ENCODE measurements around the gene CFAP57. TPM values are rescaled to one million over a fixed set of nuclear protein-coding genes. Genes with fewer than 3 reads are reported as not detected.

The CFAP57 gene
- polyA plus RNA-seq, 1 donor from 2014 or later: 0.17 TPM

DNA sequence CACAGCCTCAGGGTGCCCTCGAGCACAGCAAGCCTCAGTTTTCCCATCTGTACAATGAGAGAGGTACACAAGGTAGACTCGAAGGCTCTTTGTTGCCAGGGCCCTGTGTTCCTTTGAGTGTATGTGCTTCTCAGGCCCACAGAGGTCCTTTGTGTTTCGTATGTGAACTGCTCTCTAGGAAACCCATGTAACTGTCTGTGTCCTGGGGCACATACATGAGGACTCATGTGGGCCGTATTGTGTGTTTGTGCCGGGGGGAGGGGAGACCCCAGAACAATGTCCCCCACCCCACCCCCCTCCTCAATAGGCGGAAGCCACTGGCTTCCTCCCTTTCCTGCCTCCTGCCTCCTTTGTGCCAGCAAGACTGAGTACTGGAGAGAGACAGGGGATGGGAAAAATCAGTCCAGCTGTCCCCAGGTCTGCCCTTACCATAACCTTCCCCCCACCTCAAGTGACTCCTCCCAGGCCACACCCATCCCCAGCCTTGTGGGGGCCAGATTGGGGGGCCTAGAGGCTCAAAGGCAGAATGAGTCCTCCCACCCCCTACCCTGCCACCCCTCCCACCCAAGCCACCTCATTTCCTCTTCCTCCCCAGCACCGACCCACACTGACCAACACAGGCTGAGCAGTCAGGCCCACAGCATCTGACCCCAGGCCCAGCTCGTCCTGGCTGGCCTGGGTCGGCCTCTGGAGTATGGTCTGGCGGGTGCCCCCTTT, 128.4 kb downstream of the CFAP57 start, which contains the start of gene TIE1:
Gene TIE1 (plus strand): TSS at position 605 of the 717 bp plus-strand sequence. CDS start 90 bp downstream, at position 695.
- H3F3A ChIP-seq (ENCODE audit: insufficient read depth, low read length, poor library complexity, severe bottlenecking): no peaks in the 10 kb centered on the region
- no peak within 1 kb of the TSS for H3K4me3 ChIP-seq (ENCODE audit: low read length)
- H3K9ac ChIP-seq (ENCODE audit: low read length): no peak within 1 kb of the TSS
- H3K36me3 ChIP-seq (ENCODE audit: insufficient read depth, low read length): no peaks in the 10 kb centered on the region
- H3K4me2 ChIP-seq (ENCODE audit: low read length): no peak within 1 kb of the TSS
- no peaks in the 10 kb centered on the region for H4K20me1 ChIP-seq (ENCODE audit: insufficient read depth)
- H3K9me2 ChIP-seq (ENCODE audit: insufficient read depth, low read length): no peaks in the 10 kb centered on the region
- no peak for TF ChIP-seq EP300 (conservative IDR thresholded peaks at IDR 0.05; ENCODE audit: poor library complexity, severe bottlenecking)
- no peak for TF ChIP-seq EZH2 (IDR thresholded peaks at IDR 0.05; ENCODE audit: borderline replicate concordance, insufficient read depth, low read length, poor library complexity, severe bottlenecking)
- TF ChIP-seq SMC3 (conservative IDR thresholded peaks at IDR 0.05; ENCODE audit: poor library complexity): no peak
- no peak for TF ChIP-seq MXI1 (conservative IDR thresholded peaks at IDR 0.05; ENCODE audit: poor library complexity, severe bottlenecking)
- TF ChIP-seq, protein P1, sequence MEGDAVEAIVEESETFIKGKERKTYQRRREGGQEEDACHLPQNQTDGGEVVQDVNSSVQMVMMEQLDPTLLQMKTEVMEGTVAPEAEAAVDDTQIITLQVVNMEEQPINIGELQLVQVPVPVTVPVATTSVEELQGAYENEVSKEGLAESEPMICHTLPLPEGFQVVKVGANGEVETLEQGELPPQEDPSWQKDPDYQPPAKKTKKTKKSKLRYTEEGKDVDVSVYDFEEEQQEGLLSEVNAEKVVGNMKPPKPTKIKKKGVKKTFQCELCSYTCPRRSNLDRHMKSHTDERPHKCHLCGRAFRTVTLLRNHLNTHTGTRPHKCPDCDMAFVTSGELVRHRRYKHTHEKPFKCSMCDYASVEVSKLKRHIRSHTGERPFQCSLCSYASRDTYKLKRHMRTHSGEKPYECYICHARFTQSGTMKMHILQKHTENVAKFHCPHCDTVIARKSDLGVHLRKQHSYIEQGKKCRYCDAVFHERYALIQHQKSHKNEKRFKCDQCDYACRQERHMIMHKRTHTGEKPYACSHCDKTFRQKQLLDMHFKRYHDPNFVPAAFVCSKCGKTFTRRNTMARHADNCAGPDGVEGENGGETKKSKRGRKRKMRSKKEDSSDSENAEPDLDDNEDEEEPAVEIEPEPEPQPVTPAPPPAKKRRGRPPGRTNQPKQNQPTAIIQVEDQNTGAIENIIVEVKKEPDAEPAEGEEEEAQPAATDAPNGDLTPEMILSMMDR (IDR thresholded peaks at IDR 0.05; ENCODE audit: poor library complexity, severe bottlenecking): no peak
- TF ChIP-seq, protein P2, sequence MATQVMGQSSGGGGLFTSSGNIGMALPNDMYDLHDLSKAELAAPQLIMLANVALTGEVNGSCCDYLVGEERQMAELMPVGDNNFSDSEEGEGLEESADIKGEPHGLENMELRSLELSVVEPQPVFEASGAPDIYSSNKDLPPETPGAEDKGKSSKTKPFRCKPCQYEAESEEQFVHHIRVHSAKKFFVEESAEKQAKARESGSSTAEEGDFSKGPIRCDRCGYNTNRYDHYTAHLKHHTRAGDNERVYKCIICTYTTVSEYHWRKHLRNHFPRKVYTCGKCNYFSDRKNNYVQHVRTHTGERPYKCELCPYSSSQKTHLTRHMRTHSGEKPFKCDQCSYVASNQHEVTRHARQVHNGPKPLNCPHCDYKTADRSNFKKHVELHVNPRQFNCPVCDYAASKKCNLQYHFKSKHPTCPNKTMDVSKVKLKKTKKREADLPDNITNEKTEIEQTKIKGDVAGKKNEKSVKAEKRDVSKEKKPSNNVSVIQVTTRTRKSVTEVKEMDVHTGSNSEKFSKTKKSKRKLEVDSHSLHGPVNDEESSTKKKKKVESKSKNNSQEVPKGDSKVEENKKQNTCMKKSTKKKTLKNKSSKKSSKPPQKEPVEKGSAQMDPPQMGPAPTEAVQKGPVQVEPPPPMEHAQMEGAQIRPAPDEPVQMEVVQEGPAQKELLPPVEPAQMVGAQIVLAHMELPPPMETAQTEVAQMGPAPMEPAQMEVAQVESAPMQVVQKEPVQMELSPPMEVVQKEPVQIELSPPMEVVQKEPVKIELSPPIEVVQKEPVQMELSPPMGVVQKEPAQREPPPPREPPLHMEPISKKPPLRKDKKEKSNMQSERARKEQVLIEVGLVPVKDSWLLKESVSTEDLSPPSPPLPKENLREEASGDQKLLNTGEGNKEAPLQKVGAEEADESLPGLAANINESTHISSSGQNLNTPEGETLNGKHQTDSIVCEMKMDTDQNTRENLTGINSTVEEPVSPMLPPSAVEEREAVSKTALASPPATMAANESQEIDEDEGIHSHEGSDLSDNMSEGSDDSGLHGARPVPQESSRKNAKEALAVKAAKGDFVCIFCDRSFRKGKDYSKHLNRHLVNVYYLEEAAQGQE (IDR thresholded peaks at IDR 0.05; ENCODE audit: borderline replicate concordance): no peak
- no peak for TF ChIP-seq RAD21 (conservative IDR thresholded peaks at IDR 0.05)
- TF ChIP-seq TAF1 (IDR thresholded peaks at IDR 0.05; ENCODE audit: low read depth): no peak
- no peak for TF ChIP-seq POLR2AphosphoS5 (IDR thresholded peaks at IDR 0.05)
- H3K27me3 ChIP-seq (ENCODE audit: insufficient read depth, low read depth, low read length): no peaks in the 10 kb centered on the region
- H3K79me2 ChIP-seq (replicated peaks; ENCODE audit: insufficient read depth, low read length): no peaks in the 10 kb centered on the region
- H3K9me3 ChIP-seq (ENCODE audit: low read length): no peaks in the 10 kb centered on the region
- H3K27ac ChIP-seq (ENCODE audit: low read length): no peak within 1 kb of the TSS
- no peak within 1 kb of the TSS for H2AFZ ChIP-seq (ENCODE audit: low read depth, low read length)

DNA sequence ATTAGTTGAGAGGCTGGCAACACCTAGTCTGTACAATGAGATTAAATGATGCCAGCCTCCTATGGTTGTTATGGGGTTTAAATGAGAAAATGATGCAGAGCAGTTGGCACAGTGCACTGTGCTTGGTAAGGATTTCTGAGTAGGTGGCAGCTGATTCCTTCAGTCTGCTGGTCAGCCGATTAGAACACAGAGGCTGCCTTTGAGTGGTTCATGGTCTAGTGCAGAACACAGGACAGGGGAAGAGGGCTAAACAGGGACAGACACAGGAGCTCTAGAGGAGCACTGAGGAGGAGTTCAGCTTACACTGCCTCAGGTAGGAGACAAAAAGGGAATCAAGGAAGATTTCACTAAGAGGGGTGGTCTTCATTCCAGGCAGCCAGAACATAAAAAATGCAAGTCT, 130.1 kb downstream of the CFAP57 start:
- H2AFZ ChIP-seq (ENCODE audit: low read depth, low read length): no peak overlapping the region
- no peak for TF ChIP-seq SMC3 (conservative IDR thresholded peaks at IDR 0.05; ENCODE audit: poor library complexity)
- TF ChIP-seq MXI1 (conservative IDR thresholded peaks at IDR 0.05; ENCODE audit: poor library complexity, severe bottlenecking): no peak
- no peak for TF ChIP-seq EZH2 (IDR thresholded peaks at IDR 0.05; ENCODE audit: borderline replicate concordance, insufficient read depth, low read length, poor library complexity, severe bottlenecking)
- no peak for TF ChIP-seq RAD21 (conservative IDR thresholded peaks at IDR 0.05)
- TF ChIP-seq EP300 (conservative IDR thresholded peaks at IDR 0.05; ENCODE audit: poor library complexity, severe bottlenecking): no peak
- no peak for TF ChIP-seq POLR2AphosphoS5 (IDR thresholded peaks at IDR 0.05)
- no peak for TF ChIP-seq TAF1 (IDR thresholded peaks at IDR 0.05; ENCODE audit: low read depth)
- TF ChIP-seq, protein P2 (IDR thresholded peaks at IDR 0.05; ENCODE audit: borderline replicate concordance): no peak
- no peak overlapping the region for H3K4me3 ChIP-seq (ENCODE audit: low read length)
- no peaks in the 10 kb centered on the region for H3K9me2 ChIP-seq (ENCODE audit: insufficient read depth, low read length)
- H4K20me1 ChIP-seq (ENCODE audit: insufficient read depth): no peaks in the 10 kb centered on the region
- no peaks in the 10 kb centered on the region for H3K79me2 ChIP-seq (replicated peaks; ENCODE audit: insufficient read depth, low read length)
- H3K9ac ChIP-seq (ENCODE audit: low read length): no peak overlapping the region
- H3F3A ChIP-seq (ENCODE audit: insufficient read depth, low read length, poor library complexity, severe bottlenecking): no peaks in the 10 kb centered on the region
- no peaks in the 10 kb centered on the region for H3K9me3 ChIP-seq (ENCODE audit: low read length)
- H3K27me3 ChIP-seq (ENCODE audit: insufficient read depth, low read depth, low read length): no peaks in the 10 kb centered on the region
- no peaks in the 10 kb centered on the region for H3K36me3 ChIP-seq (ENCODE audit: insufficient read depth, low read length)
- H3K27ac ChIP-seq (ENCODE audit: low read length): no peak overlapping the region
- H3K4me2 ChIP-seq (ENCODE audit: low read length): no peak overlapping the region

Data from neural cell (in vitro differentiated cells).